PC-9 (cell line): ENCODE results near the gene APBA2.
"Not testable (repeated sequence)": the region's sequence is repeated elsewhere in the genome, so short reads cannot be mapped to it uniquely, and the experiment has no call there.

Experiments used
- CTCF ChIP-seq: fragments of 200-600 bp; sonication (generic); conservative IDR thresholded peaks from 2 replicates; pipeline ENCODE4 v1.6.1; 2017; ENCODE audit warnings: mixed run types, antibody characterized with exemption, mild to moderate bottlenecking, moderate library complexity
- EZH2 ChIP-seq: fragments of 200-600 bp; sonication (generic); IDR thresholded peaks from 2 replicates; pipeline ENCODE4 v1.8.0; 2017; ENCODE audit warnings: antibody characterized with exemption, low read depth

DNA sequence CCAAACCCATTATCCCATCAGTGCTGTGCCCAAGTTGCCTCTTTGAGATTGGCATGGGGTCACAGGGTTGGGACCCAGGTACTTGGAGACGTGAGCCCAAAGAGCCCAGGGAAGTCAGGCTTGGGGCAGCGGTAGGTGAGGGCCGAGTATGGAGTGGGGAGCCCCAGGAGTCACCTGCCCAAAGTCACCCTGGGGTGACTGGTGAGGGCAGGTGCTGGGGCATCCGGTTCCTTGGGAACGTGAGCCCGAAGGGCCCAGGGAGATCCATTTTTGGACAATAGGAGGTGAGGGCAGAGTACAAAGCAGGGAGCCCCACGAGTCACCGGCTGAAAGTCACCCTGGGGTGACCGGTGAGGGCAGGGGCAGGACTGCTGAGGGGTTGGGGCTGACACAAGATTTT is 37.8 kb upstream of the APBA2 start:
- TF ChIP-seq CTCF, EZH2: not testable (repeated sequence)
